NK-92 treated with Interleukin-12 subunit alpha and Interleukin-12 subunit beta, amount 100 ng/mL, for 24 hours (cell line): ENCODE measurements around the gene KDM3A.
"Not testable (repeated sequence)": the region's sequence is repeated elsewhere in the genome, so short reads cannot be mapped to it uniquely, and the experiment has no call there.

Experiments used
- DNase-seq: peaks from one replicate; lab custom pipeline; 2025; lab: John Stamatoyannopoulos, UW

The KDM3A gene

GRCh38 chr2:86476918-86477317, 35.7 kb downstream of the KDM3A start:
- DNase-seq, result no peak

- DNase-seq, result no peak
These were observed 36.2 kb downstream of the KDM3A start for GRCh38 chr2:86477349-86477748.

- no peak for DNase-seq
These were observed 38.9 kb downstream of the KDM3A start for GRCh38 chr2:86480105-86480504.

GRCh38 chr2:86482034-86482433, 40.9 kb downstream of the KDM3A start:
- DNase-seq, result no peak

GRCh38 chr2:86484385-86484784, 43.2 kb downstream of the KDM3A start:
- no peak for DNase-seq

- DNase-seq, result no peak
These were observed 43.9 kb downstream of the KDM3A start for GRCh38 chr2:86485103-86485502.

GRCh38 chr2:86485802-86486201, 44.6 kb downstream of the KDM3A start:
- DNase-seq, result no peak

GRCh38 chr2:86487062-86487461, 45.9 kb downstream of the KDM3A start:
- no peak for DNase-seq

GRCh38 chr2:86488561-86489250, 47.5 kb downstream of the KDM3A start:
- DNase-seq, result no peak

- DNase-seq, result no peak
These were observed 48.4 kb downstream of the KDM3A start for GRCh38 chr2:86489542-86489941.

- no peak for DNase-seq
These were observed 49.1 kb downstream of the KDM3A start for GRCh38 chr2:86490245-86490644.

- DNase-seq, result no peak
These were observed 49.9 kb downstream of the KDM3A start for GRCh38 chr2:86491088-86491487.

- no peak for DNase-seq
These were observed 50.9 kb downstream of the KDM3A start for GRCh38 chr2:86492048-86492453.

- DNase-seq, result not testable (repeated sequence)
These were observed 55.2 kb downstream of the KDM3A start for GRCh38 chr2:86496391-86496790.

- DNase-seq, result no peak
These were observed 57.5 kb downstream of the KDM3A start for GRCh38 chr2:86498468-86499260.

- DNase-seq, result no peak
These were observed 58.2 kb downstream of the KDM3A start for GRCh38 chr2:86499326-86499725.

- no peak for DNase-seq
These were observed 59.3 kb downstream of the KDM3A start for GRCh38 chr2:86500325-86501083.

GRCh38 chr2:86507600-86507999, 66.4 kb downstream of the KDM3A start:
- DNase-seq, result no peak

GRCh38 chr2:86510436-86510933, 69.3 kb downstream of the KDM3A start:
- no peak for DNase-seq

- no peak for DNase-seq
These were observed 70.9 kb downstream of the KDM3A start for GRCh38 chr2:86512034-86512433.

GRCh38 chr2:86512892-86513291, 71.7 kb downstream of the KDM3A start:
- no peak for DNase-seq

GRCh38 chr2:86513948-86514660, 72.9 kb downstream of the KDM3A start:
- no peak for DNase-seq
